ENCODE results near the gene POU2F1. TPM values are rescaled to one million over a fixed set of nuclear protein-coding genes. Genes with fewer than 3 reads are reported as not detected.
A peak's percentile ranks its signal among the peaks of the same experiment; 100 is the strongest.

Gene POU2F1
- total RNA-seq, 1 donor from 2014 or later = 36.1 TPM

- Mint-ChIP-seq H3K9me3 (ENCODE audit: low read depth) (no peaks in the 10 kb centered on the region), H3K27ac (no peak overlapping the region), H3K4me3 (ENCODE audit: low read depth) (no peak overlapping the region), H3K36me3 (ENCODE audit: insufficient read depth) (no peaks in the 10 kb centered on the region), H3K27me3 (no peaks in the 10 kb centered on the region), H3K4me1 (ENCODE audit: low read depth) (no peaks in the 10 kb centered on the region)
- TF ChIP-seq CTCF (IDR thresholded peaks at IDR 0.05; ENCODE audit: unreplicated experiment) = no peak
- DNase-seq (ENCODE audit: low spot score, unreplicated experiment) = no peak
These were observed 207.7 kb downstream of the POU2F1 start for GRCh38 chr1:167428395-167428794.

GRCh38 chr1:167429612-167430011, 208.9 kb downstream of the POU2F1 start:
- H3K4me3 Mint-ChIP-seq (ENCODE audit: low read depth) = no peak overlapping the region
- H3K27ac Mint-ChIP-seq = no peak overlapping the region
- H3K36me3 Mint-ChIP-seq (ENCODE audit: insufficient read depth) = no peaks in the 10 kb centered on the region
- TF ChIP-seq CTCF (IDR thresholded peaks at IDR 0.05; ENCODE audit: unreplicated experiment) = no peak
- H3K9me3 Mint-ChIP-seq (ENCODE audit: low read depth) = no peaks in the 10 kb centered on the region
- no peak for DNase-seq (ENCODE audit: low spot score, unreplicated experiment)
- no peaks in the 10 kb centered on the region for H3K27me3 Mint-ChIP-seq
- no peaks in the 10 kb centered on the region for H3K4me1 Mint-ChIP-seq (ENCODE audit: low read depth)

- Mint-ChIP-seq H3K9me3 (ENCODE audit: low read depth) (no peaks in the 10 kb centered on the region), H3K4me1 (ENCODE audit: low read depth) (no peaks in the 10 kb centered on the region), H3K27me3 (peaks cover 1% of the 10 kb centered on the region), H3K4me3 (ENCODE audit: low read depth) (no peak overlapping the region), H3K36me3 (ENCODE audit: insufficient read depth) (no peaks in the 10 kb centered on the region), H3K27ac (no peak overlapping the region)
- no peak for TF ChIP-seq CTCF (IDR thresholded peaks at IDR 0.05; ENCODE audit: unreplicated experiment)
- DNase-seq (ENCODE audit: low spot score, unreplicated experiment) = no peak
These were observed 209.6 kb downstream of the POU2F1 start for GRCh38 chr1:167430134-167430848.

GRCh38 chr1:167430849-167431242, 210.2 kb downstream of the POU2F1 start:
- H3K4me3 Mint-ChIP-seq (ENCODE audit: low read depth) = no peak overlapping the region
- H3K27me3 Mint-ChIP-seq = peaks cover 5% of the 10 kb centered on the region
- no peaks in the 10 kb centered on the region for H3K36me3 Mint-ChIP-seq (ENCODE audit: insufficient read depth)
- no peak for DNase-seq (ENCODE audit: low spot score, unreplicated experiment)
- H3K9me3 Mint-ChIP-seq (ENCODE audit: low read depth) = no peaks in the 10 kb centered on the region
- TF ChIP-seq CTCF (IDR thresholded peaks at IDR 0.05; ENCODE audit: unreplicated experiment) = no peak
- peak overlapping the region; percentile 17 for H3K27ac Mint-ChIP-seq
- H3K4me1 Mint-ChIP-seq (ENCODE audit: low read depth) = no peaks in the 10 kb centered on the region

- H3K4me1 Mint-ChIP-seq (ENCODE audit: low read depth) = no peaks in the 10 kb centered on the region
- no peak for DNase-seq (ENCODE audit: low spot score, unreplicated experiment)
These were observed 210.7 kb downstream of the POU2F1 start for GRCh38 chr1:167431261-167431908.

More at GRCh38 chr1:167431261-167431908, 210.7 kb downstream of the POU2F1 start:
- Mint-ChIP-seq H3K27me3 (peaks cover 9% of the 10 kb centered on the region), H3K4me3 (ENCODE audit: low read depth) (no peak overlapping the region), H3K36me3 (ENCODE audit: insufficient read depth) (no peaks in the 10 kb centered on the region), H3K9me3 (ENCODE audit: low read depth) (peaks cover 5% of the 10 kb centered on the region), H3K27ac (peak overlapping the region; percentile 17)
- no peak for TF ChIP-seq CTCF (IDR thresholded peaks at IDR 0.05; ENCODE audit: unreplicated experiment)
